ENCODE data around the gene LRCOL1.

LRCOL1 gene

DNA sequence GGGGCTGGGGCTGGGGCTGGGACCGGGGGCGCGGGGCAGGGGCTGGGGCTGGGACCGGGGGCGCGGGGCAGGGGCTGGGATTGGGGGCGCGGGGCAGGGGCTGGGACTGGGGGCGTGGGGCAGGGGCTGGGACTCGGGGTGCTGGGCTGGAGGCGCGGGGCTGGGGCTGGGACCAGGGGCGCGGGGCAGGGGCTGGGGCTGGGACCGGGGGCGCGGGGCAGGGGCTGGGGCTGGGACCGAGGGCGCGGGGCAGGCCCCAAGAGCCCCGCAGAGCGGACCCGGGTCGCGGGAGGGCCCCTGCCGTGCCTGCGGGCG, 8.6 kb upstream of the LRCOL1 start:
- no peak for DNase-seq (ENCODE audit: low read depth)

DNA sequence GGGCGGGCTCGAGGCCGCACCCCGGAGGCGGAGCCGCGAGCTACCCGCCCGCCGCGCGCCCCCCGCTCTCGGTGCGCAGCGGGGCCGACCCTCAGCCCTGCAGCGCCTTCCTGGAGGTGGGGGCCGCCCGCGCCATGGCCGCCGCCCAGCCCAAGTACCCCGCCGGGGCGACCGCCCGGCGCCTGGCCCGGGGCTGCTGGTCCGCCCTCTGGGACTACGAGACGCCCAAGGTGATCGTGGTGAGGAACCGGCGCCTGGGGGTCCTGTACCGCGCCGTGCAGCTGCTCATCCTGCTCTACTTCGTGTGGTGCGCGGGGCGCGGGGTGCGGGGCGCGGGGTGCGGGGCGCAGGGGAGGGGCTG, 8.3 kb upstream of the LRCOL1 start, which contains the start of gene P2RX2:
Gene P2RX2, plus strand, starts transcription at position 94 of the 361 bp plus-strand sequence. Its CDS starts 41 bp downstream, at position 135.
- DNase-seq (ENCODE audit: low read depth), result no peak

DNA sequence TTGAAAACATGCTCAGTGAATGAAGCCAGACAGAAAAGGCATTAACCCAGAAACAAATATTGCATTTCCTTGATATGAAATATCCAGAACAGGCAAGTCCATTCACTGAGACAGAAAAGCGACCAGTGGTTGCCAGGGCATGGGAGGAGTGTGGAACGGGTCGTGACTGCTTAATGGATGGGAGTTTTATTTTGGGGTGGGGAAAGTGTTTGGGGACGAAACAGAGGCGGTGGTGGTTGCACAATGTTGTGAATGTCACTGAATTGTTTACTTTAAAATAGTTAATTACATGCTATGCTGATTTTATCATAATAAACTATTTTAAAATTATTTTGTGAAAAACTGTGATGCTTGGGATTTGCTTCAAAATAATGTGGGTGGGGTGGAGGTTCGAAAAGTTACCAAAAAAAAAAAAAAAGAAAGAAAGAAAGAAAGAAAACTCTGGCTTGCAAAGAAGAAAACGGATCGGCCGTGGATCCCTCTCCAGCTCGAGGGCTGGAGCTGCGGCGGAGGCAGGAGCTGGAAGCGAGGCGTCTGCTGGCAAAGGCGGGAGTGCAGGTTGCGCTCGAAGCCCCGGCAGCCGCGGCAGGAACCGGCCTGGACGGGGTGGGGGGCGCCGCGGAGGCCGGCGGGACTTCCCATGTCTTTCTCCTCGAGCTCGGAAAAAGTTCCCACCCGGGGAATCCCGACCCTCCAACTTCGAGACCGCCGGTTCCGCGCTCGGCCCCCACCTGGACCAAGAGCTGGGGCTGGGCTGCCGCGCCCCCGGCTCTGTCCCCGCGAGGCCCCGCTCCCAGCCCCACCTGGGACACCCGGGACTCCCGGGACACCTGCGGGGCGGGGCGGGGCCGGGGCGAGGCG, 7.7 kb upstream of the LRCOL1 start:
- DNase-seq (ENCODE audit: low read depth), result no peak

DNA sequence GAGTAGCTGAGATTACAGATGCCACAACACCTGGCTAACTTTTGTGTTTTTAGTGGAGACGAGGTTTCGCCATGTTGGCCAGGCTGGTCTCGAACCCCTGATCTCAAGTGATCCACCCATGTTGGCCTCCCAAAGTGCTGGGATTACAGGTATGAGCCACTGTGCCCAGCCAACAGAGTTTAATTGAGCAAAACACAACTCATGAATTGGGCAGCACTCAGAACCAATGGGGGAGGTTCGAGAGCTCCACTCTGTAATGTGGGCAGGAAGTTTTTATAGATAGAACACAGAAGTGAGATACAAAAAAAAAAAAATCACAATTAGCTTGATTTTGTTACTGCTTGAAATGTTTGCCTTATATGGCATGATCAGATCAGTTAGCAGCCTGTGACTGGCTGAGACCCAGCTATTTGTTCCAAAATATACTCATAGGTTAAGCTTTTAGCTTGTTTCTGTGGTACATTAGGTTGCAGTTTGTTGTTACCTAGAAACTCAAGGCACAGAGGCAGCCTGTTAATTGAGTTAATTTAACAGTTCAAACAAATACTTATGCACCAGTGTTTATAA, 6.8 kb upstream of the LRCOL1 start:
- no peak for DNase-seq (ENCODE audit: low read depth)

DNA sequence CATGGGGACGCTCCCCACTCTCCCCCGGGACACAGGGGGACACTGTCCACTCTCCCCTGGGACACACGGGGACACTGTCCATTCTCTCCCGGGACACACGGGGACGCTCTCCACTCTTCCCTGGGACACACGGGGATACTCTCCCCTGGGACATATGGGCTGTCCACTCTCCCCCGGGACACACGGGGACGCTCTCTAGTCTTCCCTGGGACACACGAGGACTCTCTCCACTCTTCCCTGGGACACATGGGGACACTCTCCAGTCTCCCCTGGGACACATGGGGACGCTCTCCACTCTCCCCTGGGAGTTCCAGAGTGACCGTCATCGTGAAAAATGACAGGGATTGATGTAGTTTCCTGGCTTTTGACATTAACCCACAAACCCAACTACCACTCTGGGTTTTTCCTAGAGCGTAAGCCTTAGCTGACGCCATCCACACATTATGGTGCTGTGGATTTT, 5.2 kb upstream of the LRCOL1 start:
- no peak for DNase-seq (ENCODE audit: low read depth)

DNA sequence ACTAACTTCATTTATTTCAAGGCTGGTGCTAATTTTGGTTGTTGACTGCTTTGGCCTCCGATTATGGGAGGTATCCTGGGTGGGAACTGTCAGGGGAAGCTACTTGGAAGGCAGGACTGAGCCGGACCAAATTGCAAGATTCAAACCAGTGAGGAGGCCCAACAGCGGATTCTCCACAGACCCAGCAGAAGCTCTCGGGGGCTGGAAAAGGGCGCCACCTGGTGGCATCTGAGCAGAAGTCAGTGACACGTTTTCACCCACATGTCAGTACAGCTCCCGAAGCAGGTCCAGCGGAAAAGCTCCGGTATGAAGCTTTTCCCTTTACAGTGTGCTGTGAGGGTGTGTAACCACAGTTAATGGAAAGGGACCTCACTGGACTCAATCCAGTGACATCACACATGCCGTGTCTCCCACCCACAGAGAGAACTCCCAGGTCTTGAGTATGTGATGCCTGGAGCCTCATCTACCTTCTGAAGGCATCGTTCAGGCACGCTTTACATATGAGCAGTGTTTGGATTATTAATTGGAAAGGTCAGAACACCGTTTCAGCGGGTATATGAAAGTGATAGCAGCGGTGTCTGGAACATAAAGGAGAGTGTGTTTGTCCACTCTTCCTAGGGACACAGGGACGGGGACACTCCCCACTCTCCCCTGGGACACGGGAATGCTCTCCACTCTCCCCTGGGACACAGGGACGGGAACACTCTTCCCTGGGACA, 4.6 kb upstream of the LRCOL1 start:
- DNase-seq (ENCODE audit: low read depth), result peak; percentile 67

DNA sequence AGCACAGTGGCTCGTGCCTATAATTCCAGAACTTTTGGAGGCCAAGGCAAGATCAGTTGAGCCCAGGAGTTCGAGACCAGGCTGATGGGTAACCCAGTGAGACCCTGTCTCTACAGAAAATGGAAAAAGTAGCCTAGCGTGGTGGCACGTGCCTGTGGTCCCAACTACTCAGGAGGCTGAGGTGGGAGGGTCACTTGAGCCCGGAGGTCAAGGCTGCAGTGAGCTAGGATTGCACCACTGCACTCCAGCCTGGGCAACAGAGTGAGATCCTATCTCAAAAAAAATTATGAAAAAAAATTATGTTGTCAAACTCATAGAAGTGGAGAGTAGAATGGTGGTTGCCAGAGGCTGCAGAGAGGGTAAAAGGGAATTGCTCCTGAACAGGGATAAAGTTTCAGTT, 3.6 kb upstream of the LRCOL1 start:
- no peak for DNase-seq (ENCODE audit: low read depth)

DNA sequence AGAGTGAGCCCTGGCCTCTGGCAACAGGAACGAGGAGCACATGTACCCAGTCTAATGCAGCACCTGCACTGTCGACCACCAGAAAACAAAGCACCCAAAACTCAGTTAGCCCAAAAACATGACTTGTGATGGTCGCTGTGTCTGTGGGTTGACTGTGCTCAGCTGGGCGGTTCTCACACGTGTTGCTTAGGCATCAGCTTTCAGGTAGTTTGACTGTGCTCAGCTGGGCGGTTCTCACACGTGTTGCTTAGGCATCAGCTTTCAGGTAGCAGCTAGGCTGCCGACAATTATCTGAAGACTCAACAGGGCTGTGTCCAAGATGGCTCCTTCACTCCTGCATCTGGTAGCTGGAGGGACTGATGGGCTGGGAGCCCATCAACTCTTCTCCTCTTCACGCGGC, 1.2 kb upstream of the LRCOL1 start:
- DNase-seq (ENCODE audit: low read depth), result no peak

DNA sequence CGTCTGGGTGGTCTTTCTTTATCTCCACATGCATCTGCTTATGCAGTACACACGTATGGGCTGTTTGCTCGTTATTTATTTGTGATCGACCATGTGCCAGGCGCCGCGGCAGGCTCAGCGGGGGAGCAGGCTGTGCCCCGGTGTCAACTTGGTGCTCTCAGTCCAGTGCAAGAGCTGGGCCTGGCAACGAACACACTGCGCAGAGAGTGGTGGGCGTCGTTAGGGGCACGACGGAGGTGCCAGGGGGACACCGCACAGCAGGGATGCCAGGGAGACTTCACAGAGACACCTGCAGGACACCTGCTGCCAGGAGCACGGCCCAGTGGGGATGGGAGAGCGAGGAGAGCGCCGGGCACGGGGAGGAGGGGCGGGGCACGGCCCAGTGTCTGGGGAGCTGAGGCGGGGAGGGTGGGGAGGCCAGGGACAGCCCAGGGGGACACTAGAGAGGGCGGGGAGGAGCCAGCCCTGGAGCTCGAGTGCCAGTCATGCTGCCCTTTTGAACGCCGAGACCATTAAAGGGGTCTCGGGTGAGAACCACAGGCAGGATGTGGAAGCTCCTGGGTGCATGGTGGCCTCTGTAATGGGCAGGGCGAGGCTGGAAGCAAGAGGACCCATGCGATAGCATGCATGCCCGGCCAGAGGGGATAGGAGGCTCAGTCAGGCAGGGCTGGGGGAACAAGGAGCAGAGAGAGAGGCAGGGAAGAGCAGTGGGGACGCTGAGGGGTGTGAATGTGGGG, 652 bp upstream of the LRCOL1 start:
- no peak for DNase-seq (ENCODE audit: low read depth)

DNA sequence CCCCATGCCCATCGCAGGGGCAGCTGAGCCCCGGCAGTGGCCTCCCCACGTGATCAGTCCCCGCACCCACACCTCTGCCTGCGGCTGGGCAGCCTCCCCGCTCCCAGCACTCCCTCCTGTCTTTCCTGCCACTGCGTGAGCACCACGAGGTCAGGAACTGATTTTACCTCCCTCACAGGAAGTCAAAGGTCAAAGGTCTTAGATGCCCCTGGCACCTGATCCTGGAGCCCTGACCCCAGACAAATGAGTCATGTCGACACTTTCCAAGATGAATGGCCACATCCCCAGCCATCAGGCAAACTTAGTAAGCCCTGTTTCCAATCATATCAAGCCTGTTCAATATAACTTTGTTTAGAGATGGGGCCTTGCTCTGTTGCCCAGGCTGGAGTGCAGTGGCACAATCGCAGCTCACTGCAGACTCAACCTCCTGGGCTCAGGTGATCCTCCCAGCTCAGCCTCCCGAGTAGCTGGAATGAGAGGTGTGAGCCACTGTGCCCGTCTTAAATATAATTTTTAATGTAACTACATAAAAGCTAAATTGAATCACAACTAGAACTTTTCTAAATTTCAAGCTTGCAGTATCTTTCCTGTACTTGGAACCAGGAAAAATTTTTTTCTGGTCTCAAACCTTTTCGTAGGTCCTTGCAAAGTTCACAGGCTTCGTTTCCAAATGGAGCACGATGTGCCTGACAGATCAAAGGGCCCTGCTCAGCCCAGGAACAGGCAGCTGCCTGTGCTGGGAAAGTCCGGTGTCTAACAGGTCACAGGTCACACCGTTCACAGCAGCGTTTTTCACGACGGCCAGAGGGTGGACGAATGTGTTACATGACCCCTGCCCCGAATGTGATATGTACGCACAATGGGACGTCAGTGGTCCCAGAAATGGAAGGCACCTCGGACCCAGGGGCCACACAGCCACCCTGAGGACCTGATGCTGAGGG, 1.9 kb downstream of the LRCOL1 start:
- DNase-seq (ENCODE audit: low read depth), result no peak

DNA sequence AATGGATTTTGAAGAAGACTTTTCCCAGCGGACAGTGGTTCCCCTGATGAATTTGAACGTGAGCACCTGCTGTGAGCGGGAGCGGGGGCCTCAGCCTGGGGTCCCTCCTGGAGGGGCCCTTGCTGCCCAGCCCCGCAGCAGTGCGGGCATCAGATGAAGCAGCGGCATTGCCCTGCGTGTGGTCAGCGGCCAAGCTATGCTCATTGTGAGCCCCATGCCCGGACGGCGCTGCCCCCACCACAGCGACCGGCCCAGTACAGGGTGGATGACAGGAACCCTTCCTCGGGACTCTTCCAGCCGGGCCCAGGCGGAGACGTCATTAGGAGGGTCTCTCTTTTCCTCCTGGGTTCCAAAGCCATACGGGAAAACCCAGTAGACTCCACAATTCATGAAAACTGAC, 3.5 kb downstream of the LRCOL1 start:
- DNase-seq (ENCODE audit: low read depth), result no peak

DNA sequence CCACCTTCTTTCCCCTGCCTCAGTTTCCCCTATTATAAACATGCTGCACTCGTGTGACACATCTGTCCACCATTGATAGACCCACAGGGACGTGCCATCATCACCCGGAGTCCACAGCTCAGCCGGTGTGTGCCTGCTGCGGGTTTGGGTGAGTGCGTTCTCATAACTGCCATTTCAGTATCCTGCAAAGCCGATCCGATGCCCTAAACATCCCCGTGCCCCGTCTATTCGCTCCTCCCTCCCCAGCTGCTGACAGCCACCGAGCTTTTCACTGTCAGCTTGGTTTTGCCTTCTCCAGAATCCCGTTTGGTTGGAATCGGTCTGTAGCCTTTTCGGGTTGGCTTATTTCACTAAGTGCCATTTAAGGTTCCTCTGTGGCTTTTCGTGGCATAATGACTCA, 3.9 kb downstream of the LRCOL1 start:
- no peak for DNase-seq (ENCODE audit: low read depth)

DNA sequence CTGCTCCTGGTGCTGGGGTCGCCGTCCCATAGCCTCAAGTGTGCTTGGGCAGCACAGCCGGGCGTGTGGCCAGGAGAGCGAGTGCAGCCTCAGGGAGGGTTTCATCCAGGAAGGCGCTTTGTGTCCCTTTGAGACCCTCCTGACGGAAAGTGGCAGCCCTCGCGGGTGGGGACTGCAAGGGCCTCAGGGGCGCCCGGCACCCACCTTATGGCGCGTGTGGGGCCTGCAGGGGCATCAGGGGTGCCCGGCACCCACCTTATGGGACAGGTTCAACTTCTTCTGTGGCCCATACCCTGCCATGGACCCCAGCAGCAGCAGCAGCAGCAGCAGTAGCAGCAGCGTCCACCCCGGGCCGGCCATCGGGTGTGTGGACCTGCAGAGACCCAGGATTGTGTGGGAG, 4.5 kb downstream of the LRCOL1 start:
- no peak for DNase-seq (ENCODE audit: low read depth)

DNA sequence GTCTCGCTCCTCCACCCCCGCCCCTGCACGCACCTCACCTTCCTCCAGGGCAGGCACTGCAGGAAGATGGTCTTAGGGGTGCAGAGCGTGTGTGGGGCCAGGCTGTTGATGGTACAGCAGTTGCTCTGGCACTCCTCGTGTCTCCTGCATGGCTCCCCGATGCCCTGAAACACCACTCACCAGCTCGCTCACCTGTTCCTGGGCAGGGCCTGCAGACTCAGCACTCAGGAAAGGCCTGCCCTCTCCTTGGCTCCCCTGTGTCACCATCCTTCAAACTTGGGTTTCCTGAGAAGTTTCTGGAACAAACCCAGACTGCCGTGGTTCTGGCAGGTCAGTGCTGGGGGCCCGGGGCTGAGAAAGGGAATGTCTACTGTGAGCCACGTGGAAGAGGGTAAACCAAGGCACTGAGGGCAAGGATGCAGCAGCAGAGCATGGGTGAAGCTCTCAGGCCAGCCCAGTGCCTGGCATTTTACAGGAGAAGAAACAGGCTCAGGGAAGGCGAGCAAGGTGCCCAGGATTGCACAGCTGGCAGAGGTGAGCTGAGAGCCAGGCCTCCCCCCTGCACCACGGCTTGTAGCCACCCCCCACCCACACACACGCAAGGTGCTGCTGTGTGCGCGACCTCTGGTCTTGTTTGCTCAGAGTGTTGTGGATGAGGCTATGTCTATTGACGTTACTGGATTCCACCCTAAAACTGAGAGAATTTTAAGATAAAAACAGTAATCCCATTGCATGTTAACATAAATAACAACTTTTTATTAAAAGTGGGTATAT, 5.5 kb downstream of the LRCOL1 start:
- no peak for DNase-seq (ENCODE audit: low read depth)

DNA sequence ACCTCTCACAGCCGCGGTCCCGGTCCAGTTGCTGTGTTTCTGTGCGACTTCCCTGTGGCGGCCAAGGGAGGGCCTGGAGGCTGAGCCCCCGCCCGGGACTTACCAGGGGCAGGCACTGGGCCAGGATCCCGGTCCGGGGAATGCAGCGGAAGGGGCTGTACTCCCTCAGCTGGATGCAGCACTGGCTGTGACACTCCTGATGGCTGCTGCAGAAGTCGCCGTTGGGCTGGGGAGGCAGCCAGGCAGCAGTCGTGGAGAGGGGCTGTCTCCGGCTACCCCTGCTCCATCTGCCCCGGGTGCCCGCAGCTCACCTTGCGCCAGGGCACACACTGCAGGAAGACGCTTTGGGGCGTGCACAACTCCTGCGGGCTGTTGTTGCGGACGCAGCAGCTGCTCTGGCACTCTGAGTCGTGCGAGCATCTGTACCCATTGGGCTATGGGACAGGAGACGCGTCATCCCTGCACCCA, 6.2 kb downstream of the LRCOL1 start:
- DNase-seq (ENCODE audit: low read depth), result no peak

DNA sequence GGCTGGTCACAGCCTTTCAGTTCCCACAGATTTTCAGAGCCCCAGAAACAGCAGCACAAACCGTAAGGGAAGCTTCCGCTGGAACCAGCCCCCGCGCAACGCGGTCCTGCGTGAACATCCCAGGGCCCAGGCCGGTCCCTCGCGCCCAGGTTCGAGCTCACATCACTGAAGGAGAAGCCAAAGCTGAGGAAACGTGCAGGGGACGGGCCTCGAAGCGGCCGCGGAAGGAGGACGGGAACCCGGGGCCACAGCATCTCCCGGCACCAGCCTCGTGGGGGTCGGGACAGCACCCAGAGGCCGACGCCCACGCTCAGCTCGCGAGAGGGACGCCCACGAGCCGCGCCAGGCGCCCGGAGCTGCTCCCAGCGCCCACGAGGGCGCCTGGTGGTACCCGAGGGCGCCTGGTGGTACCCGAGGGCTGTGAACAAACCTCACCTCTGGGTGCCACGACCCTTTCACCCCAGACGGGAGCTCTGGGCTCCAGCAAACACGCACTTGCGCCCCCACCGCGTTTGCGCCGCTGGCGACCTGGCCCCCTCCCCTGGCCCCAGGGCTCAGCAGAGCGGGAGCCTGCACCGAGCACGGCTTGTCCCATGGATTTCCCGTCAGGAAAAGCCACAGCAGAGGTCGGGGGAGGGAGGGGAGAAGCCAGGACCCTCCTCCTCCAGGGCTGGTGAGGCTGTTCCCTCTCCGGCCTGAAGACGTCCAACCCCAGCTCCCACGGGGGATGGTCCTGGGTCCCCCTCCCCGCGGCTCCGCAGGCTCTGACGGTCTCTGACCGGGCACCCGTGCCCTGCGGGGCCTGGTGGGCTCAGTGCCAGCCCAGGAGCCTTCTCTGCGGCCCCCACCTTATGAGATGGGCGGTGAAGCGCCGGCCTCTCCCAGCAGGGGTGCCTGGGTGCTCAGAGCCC, 6.9 kb downstream of the LRCOL1 start:
- no peak for DNase-seq (ENCODE audit: low read depth)

DNA sequence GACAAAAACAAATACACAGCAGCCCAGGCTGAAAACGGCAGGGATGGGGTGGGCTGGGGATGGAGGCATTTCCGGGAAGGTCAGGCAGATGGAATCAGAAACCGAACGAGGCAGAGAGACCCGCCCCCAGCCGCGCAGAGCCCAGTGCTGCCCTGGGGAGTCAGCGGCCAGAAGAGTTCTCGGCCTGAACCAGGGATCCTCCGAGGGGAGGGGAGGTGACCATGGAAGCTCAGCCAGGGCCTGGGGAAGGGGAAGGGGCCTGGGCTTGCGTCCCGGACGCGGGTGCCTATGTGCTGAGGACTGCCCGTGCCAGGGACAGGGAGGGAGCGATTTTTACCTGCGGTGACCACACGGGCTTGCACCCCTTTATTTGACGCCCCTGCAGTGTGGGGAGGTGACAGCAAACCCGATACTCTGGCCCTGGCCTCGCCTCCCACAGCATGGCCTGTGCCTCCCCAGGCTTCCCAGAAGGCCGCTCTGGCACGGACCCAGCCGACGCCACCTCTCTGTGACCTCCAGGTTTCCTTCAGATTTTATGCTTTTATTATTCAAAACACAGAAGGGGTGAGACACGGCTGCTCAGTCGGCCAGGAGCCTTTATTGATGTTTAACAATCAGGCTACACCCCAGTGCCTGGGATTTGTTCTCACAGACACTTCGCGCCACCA, 7.7 kb downstream of the LRCOL1 start:
- no peak for DNase-seq (ENCODE audit: low read depth)

DNA sequence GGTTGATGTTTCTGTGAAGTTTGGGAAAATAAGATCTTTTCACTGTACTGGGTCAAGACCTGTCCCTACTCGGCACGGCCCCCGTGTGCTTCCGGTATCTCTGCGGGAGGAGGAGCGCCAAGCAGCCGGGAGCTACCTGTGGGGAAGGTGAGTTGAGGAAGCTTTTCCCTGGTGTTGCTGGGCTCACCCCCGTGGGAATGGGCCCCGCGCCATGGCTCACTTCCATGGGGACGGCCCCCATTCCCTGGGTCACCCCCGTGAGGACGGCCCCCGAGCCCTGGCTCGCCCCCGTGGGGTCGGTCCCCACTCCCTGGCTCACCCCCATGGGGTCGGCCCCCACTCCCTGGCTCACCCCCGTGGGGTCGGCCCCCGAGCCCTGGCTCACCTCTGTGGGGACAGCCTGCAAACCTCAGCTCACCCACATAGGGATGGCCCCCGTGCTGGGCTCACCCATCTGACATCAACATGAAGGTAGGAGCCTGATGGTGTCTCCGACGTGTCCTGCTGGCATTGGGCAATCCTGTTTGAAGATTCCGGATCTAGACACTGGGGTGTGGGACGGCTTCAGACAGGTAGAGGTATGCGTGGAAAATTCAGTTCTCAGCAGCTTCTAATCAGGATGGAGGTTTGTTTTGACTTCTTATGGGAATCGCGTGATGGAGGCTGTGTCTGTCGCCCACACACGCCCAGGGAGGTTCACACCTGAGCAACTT, 9.1 kb downstream of the LRCOL1 start:
- DNase-seq (ENCODE audit: low read depth), result no peak
